HCT116 (cell line): ENCODE measurements around the gene ABCC5. TPM values are rescaled to one million over a fixed set of nuclear protein-coding genes. Genes with fewer than 3 reads are reported as not detected.

Source experiments
- ATAC-seq: fragments of 200-7000 bp; cut with Tn5 transposase; 2 replicates; pipeline ENCODE4 v1.9.1; 2020; ENCODE audit warnings: mild to moderate bottlenecking, moderate library complexity
- BruUV-seq: library from RNA; stranded (reverse); fragments of 400-500 nt; replicated peaks from 2 replicates; lab custom pipeline; 2021; lab: Mats Ljungman, UMichigan
- CTCF ChIA-PET: fragments of 300-600 bp; sonication (Branson Sonifier 250); formaldehyde crosslinking; loops from one replicate; lab custom pipeline; 2021; ENCODE audit warnings: antibody characterized with exemption; lab: Charles Lee
- POLR2A ChIA-PET: fragments of 300-600, 350-600 bp; sonication (Branson Sonifier 250); formaldehyde crosslinking; loops from one replicate; lab custom pipeline; 2021; ENCODE audit warnings: antibody characterized with exemption; lab: Charles Lee
- RAD21 ChIA-PET, 2 experiments: fragments of 300-600 bp; sonication (Branson Sonifier 250); formaldehyde crosslinking; loops; one replicate each; lab custom pipeline; 2023; ENCODE audit warnings: low total read pairs in 2 of 2; ENCODE audit not compliant: uncharacterized antibody in 2 of 2, unreplicated experiment in 2 of 2, low non-redundant PET in 1 of 2; lab: Charles Lee
- DNase-seq: peaks from one replicate; pipeline ENCODE4 v3.0.0-alpha.2; 2010; ENCODE audit warnings: low read depth, low spot score
- H2AFZ ChIP-seq: fragments of 200-600 bp; shearing (Covaris generic), sonication (generic); 2 replicates; pipeline ENCODE4 v1.6.1; 2017; ENCODE audit warnings: low read depth, mixed run types, mixed read lengths, antibody characterized with exemption, low read length; ENCODE audit not compliant: poor library complexity, severe bottlenecking
- H3K27ac ChIP-seq: 2 replicates; pipeline ENCODE4 v1.5.1; 2012; ENCODE audit warnings: low read depth, low read length
- H3K27me3 ChIP-seq: fragments of 200-600 bp; sonication (generic); 2 replicates; pipeline ENCODE4 v1.6.1; 2016; ENCODE audit warnings: mixed run types, low read length, mixed read lengths; ENCODE audit not compliant: insufficient read depth
- H3K36me3 ChIP-seq, 2 experiments: fragments of 200-500 bp in 1 of 2; fragments of 200-600 bp in 1 of 2; sonication (Bioruptor generic) in 1 of 2; sonication (generic) in 1 of 2; 2 replicates each; pipeline versions ENCODE4 v1.5.1 to v1.6.1; 2014 to 2016; ENCODE audit warnings: low read length in 2 of 2, inconsistent platforms in 1 of 2, mixed read lengths in 1 of 2, mixed run types in 1 of 2; ENCODE audit not compliant: insufficient read depth in 2 of 2, control insufficient read depth in 1 of 2
- H3K4me1 ChIP-seq, 2 experiments: fragments of 200-600 bp in 1 of 2; sonication (generic) in 1 of 2; 2 replicates each; pipeline versions ENCODE4 v1.5.1 to v1.6.1; 2012 to 2017; ENCODE audit warnings: low read length in 2 of 2, inconsistent platforms in 1 of 2, mild to moderate bottlenecking in 1 of 2, mixed read lengths in 1 of 2, mixed run types in 1 of 2, moderate library complexity in 1 of 2; ENCODE audit not compliant: insufficient read depth in 2 of 2, control insufficient read depth in 1 of 2
- H3K4me2 ChIP-seq: fragments of 200-600 bp; sonication (generic); 2 replicates; pipeline ENCODE4 v1.6.1; 2017; ENCODE audit warnings: mixed run types, low read length, mixed read lengths
- H3K4me3 ChIP-seq, 2 experiments: fragments of 200-600 bp in 1 of 2; sonication (generic) in 1 of 2; replicated peaks in 1 of 2; 2 replicates each; pipeline ENCODE4 v1.5.1; 2011 to 2016; ENCODE audit warnings: low read length in 2 of 2, control low read depth in 1 of 2, low read depth in 1 of 2, mild to moderate bottlenecking in 1 of 2, mixed read lengths in 1 of 2, mixed run types in 1 of 2
- H3K79me2 ChIP-seq: fragments of 200-600 bp; sonication (generic); 2 replicates; pipeline ENCODE4 v1.6.1; 2017; ENCODE audit warnings: mild to moderate bottlenecking, mixed run types, low read length, moderate library complexity, mixed read lengths; ENCODE audit not compliant: insufficient read depth
- H3K9ac ChIP-seq: fragments of 200-600 bp; sonication (generic); 2 replicates; pipeline ENCODE4 v1.6.1; 2016; ENCODE audit warnings: low read length, mixed read lengths
- H3K9me2 ChIP-seq: fragments of 200-600 bp; sonication (generic), shearing (Covaris generic); 2 replicates; pipeline ENCODE4 v1.6.1; 2017; ENCODE audit warnings: mixed run types, mild to moderate bottlenecking, moderate library complexity; ENCODE audit not compliant: insufficient read depth
- H3K9me3 ChIP-seq, 2 experiments: fragments of 200-500 bp in 1 of 2; fragments of 200-600 bp in 1 of 2; sonication (Bioruptor generic) in 1 of 2; sonication (generic) in 1 of 2; 2 replicates each; pipeline ENCODE4 v1.6.1; 2014 to 2017; ENCODE audit warnings: low read length in 2 of 2, mixed read lengths in 2 of 2, inconsistent platforms in 1 of 2, low read depth in 1 of 2, mild to moderate bottlenecking in 1 of 2, mixed run types in 1 of 2, moderate library complexity in 1 of 2; ENCODE audit not compliant: control insufficient read depth in 1 of 2, insufficient read depth in 1 of 2
- H4K20me1 ChIP-seq: fragments of 200-600 bp; sonication (generic), shearing (Covaris generic); 2 replicates; pipeline ENCODE4 v1.6.1; 2017; ENCODE audit warnings: mixed run types, mild to moderate bottlenecking, moderate library complexity; ENCODE audit not compliant: insufficient read depth
- CEBPB ChIP-seq: IDR thresholded peaks from 2 replicates; pipeline ENCODE4 v1.6.1; 2012; ENCODE audit warnings: low read depth
- CTCF ChIP-seq, 3 experiments: fragments of 200-600 bp in 1 of 3; sonication (generic) in 1 of 3; IDR thresholded peaks in 2 of 3; conservative IDR thresholded peaks in 1 of 3; 2 replicates each; pipeline ENCODE4 v1.5.1; 2012 to 2017; ENCODE audit warnings: low read depth in 2 of 3, low read length in 2 of 3, antibody characterized with exemption in 1 of 3, borderline replicate concordance in 1 of 3, control low read depth in 1 of 3, mild to moderate bottlenecking in 1 of 3, mixed read lengths in 1 of 3, mixed run types in 1 of 3, moderate library complexity in 1 of 3; ENCODE audit not compliant: insufficient read depth in 1 of 3
- EZH2 ChIP-seq: fragments of 200-600 bp; sonication (generic); IDR thresholded peaks from 2 replicates; pipeline ENCODE4 v1.6.1; 2017; ENCODE audit warnings: antibody characterized with exemption, mixed run types
- JUND ChIP-seq: IDR thresholded peaks from 2 replicates; pipeline ENCODE4 v1.6.1; 2012
- MAX ChIP-seq: IDR thresholded peaks from 2 replicates; pipeline ENCODE4 v1.6.1; 2012
- POLR2AphosphoS5 ChIP-seq: IDR thresholded peaks from 2 replicates; pipeline ENCODE4 v1.6.1; 2011; ENCODE audit warnings: mild to moderate bottlenecking, low read depth, low read length, moderate library complexity
- RAD21 ChIP-seq: IDR thresholded peaks from 2 replicates; pipeline ENCODE4 v1.6.1; 2012; ENCODE audit warnings: low read depth, mild to moderate bottlenecking
- SIN3A ChIP-seq: IDR thresholded peaks from 2 replicates; pipeline ENCODE4 v1.6.1; 2012; ENCODE audit warnings: low read depth
- SP1 ChIP-seq: IDR thresholded peaks from 2 replicates; pipeline ENCODE4 v1.6.1; 2012; ENCODE audit warnings: low read depth
- TCF7L2 ChIP-seq: IDR thresholded peaks from 2 replicates; pipeline ENCODE4 v1.7.0; 2011; ENCODE audit warnings: borderline replicate concordance, inconsistent platforms; ENCODE audit not compliant: insufficient read depth, insufficient read length; ENCODE audit errors: extremely low read depth
- YY1 ChIP-seq: IDR thresholded peaks from 2 replicates; pipeline ENCODE4 v1.6.1; 2011; ENCODE audit warnings: low read length, low read depth, moderate library complexity, mild to moderate bottlenecking; ENCODE audit not compliant: insufficient replicate concordance; ENCODE audit errors: extremely low read depth
- ZBTB33 ChIP-seq: IDR thresholded peaks from 2 replicates; pipeline ENCODE4 v1.6.1; 2011; ENCODE audit warnings: mild to moderate bottlenecking, low read length, moderate library complexity; ENCODE audit not compliant: insufficient replicate concordance; ENCODE audit errors: extremely low read depth
- ZFX ChIP-seq: fragments of 450-650 bp; IDR thresholded peaks from 2 replicates; pipeline ENCODE4 v1.6.1; 2017
- intact Hi-C: fragments of 100-400 bp; cut with micrococcal nuclease; formaldehyde crosslinking; loops from 2 replicates; pipeline ENCODE4 v1.10.0; 2022
- total RNA-seq: library from RNA; stranded (reverse); gene quantifications from one replicate; pipeline ENCODE4 v1.2.1, GENCODE V29; 2021; ENCODE audit not compliant: unreplicated experiment
- TF ChIP-seq, protein P1 (sequence below): IDR thresholded peaks from 2 replicates; pipeline ENCODE4 v1.6.1; 2012
- TF ChIP-seq, protein P2 (sequence below): IDR thresholded peaks from 2 replicates; pipeline ENCODE4 v1.6.1; 2012; ENCODE audit warnings: low read depth

The ABCC5 gene
- total RNA-seq, 1 experiment from 2014 or later, result 16.9 TPM

- TF ChIP-seq RAD21 (no peak), EZH2 (no peak), POLR2AphosphoS5 (no peak), ZFX (no peak), CTCF (IDR thresholded peaks at IDR 0.05 in 2 of 3, conservative IDR thresholded peaks at IDR 0.05 in 1 of 3; ENCODE audit: borderline replicate concordance in 1 of 3, insufficient read depth in 1 of 3, low read depth in 2 of 3, low read length in 2 of 3) (no peak), SP1 (no peak), SIN3A (no peak), CEBPB (no peak), TCF7L2 (no peak), YY1 (no peak), ZBTB33 (no peak), JUND (no peak), MAX (no peak)
- TF ChIP-seq, protein P1, sequence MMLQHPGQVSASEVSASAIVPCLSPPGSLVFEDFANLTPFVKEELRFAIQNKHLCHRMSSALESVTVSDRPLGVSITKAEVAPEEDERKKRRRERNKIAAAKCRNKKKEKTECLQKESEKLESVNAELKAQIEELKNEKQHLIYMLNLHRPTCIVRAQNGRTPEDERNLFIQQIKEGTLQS, result no peak
- TF ChIP-seq, protein P2, sequence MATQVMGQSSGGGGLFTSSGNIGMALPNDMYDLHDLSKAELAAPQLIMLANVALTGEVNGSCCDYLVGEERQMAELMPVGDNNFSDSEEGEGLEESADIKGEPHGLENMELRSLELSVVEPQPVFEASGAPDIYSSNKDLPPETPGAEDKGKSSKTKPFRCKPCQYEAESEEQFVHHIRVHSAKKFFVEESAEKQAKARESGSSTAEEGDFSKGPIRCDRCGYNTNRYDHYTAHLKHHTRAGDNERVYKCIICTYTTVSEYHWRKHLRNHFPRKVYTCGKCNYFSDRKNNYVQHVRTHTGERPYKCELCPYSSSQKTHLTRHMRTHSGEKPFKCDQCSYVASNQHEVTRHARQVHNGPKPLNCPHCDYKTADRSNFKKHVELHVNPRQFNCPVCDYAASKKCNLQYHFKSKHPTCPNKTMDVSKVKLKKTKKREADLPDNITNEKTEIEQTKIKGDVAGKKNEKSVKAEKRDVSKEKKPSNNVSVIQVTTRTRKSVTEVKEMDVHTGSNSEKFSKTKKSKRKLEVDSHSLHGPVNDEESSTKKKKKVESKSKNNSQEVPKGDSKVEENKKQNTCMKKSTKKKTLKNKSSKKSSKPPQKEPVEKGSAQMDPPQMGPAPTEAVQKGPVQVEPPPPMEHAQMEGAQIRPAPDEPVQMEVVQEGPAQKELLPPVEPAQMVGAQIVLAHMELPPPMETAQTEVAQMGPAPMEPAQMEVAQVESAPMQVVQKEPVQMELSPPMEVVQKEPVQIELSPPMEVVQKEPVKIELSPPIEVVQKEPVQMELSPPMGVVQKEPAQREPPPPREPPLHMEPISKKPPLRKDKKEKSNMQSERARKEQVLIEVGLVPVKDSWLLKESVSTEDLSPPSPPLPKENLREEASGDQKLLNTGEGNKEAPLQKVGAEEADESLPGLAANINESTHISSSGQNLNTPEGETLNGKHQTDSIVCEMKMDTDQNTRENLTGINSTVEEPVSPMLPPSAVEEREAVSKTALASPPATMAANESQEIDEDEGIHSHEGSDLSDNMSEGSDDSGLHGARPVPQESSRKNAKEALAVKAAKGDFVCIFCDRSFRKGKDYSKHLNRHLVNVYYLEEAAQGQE, result no peak
- TF ChIP-seq, all 23 proteins: peak for 0
- no peak overlapping the region for H2AFZ ChIP-seq
- no peaks in the 10 kb centered on the region for H3K27me3 ChIP-seq
- H3K9me3 ChIP-seq, result no peaks in the 10 kb centered on the region
- DNase-seq (no peak), ATAC-seq (no peak)
- H3K4me3 ChIP-seq, result no peak overlapping the region; a peak in 1 of 4 replicates
- H3K9ac ChIP-seq, result no peak overlapping the region
- RAD21 ChIA-PET, result no interaction called here
- H3K9me2 ChIP-seq, result no peaks in the 10 kb centered on the region
- H3K4me1 ChIP-seq, result peaks cover 6 to 16% of the 10 kb centered on the region in 2 experiments; a peak in 3 of 4 replicates
- H3K36me3 ChIP-seq, result no peaks in the 10 kb centered on the region
- POLR2A ChIA-PET, result no interaction called here
- no peak overlapping the region for H3K27ac ChIP-seq
- no TSS peak for BruUV-seq
- intact Hi-C loops, result loop anchor here (10.0 kb wide), 1 partner anchor 761 kb away; no protein-coding TSS in a partner anchor
- no peaks in the 10 kb centered on the region for H4K20me1 ChIP-seq
- H3K79me2 ChIP-seq, result peaks cover 38% of the 10 kb centered on the region
- CTCF ChIA-PET, result interaction anchor here (1.0 to 1.5 kb wide), 3 partner anchors 10 to 404 kb away, joined by 3 to 10 read pairs (median 3); partner anchors contain the start of gene CAMK2N2
- H3K4me2 ChIP-seq, result peak overlapping the region; percentile 93; the same call in 1 of the 2 replicates
These were observed 131.9 kb downstream of the ABCC5 start for GRCh38 chr3:183885766-183886165.
